Smooth muscle cell (in vitro differentiated cells): Measurements from ENCODE around the gene ATP8B3. TPM values are rescaled to one million over a fixed set of nuclear protein-coding genes. Genes with fewer than 3 reads are reported as not detected.

Experiments used
- DNase-seq: peaks from one replicate; lab custom pipeline; 2025; ENCODE audit not compliant: unreplicated experiment; lab: John Stamatoyannopoulos, UW
- H2AFZ ChIP-seq: fragments of 200-600 bp; sonication (generic); 2 replicates; pipeline ENCODE4 v1.6.0; 2016; ENCODE audit warnings: antibody characterized with exemption, low read depth, mild to moderate bottlenecking
- H3F3A ChIP-seq: fragments of 200-600 bp; sonication (generic); 2 replicates; pipeline ENCODE4 v1.6.0; 2017; ENCODE audit warnings: antibody characterized with exemption, low read depth
- H3K27ac ChIP-seq: fragments of 200-600 bp; sonication (generic); 2 replicates; pipeline ENCODE4 v1.5.1; 2016; ENCODE audit warnings: low read depth, mild to moderate bottlenecking
- H3K27me3 ChIP-seq: fragments of 200-600 bp; sonication (generic); 2 replicates; pipeline ENCODE4 v1.6.1; 2016; ENCODE audit warnings: low read depth, mild to moderate bottlenecking
- H3K36me3 ChIP-seq: fragments of 200-600 bp; sonication (generic); 2 replicates; pipeline ENCODE4 v1.5.1; 2016; ENCODE audit warnings: low read depth
- H3K4me1 ChIP-seq: fragments of 200-600 bp; sonication (generic); 2 replicates; pipeline ENCODE4 v1.5.1; 2016; ENCODE audit warnings: low read depth
- H3K4me2 ChIP-seq: fragments of 200-600 bp; sonication (generic); 2 replicates; pipeline ENCODE4 v1.6.0; 2016; ENCODE audit warnings: mild to moderate bottlenecking
- H3K4me3 ChIP-seq: fragments of 200-600 bp; sonication (generic); 2 replicates; pipeline ENCODE4 v1.5.1; 2016; ENCODE audit warnings: mild to moderate bottlenecking
- H3K79me2 ChIP-seq: fragments of 200-600 bp; sonication (generic); 2 replicates; pipeline ENCODE4 v1.6.0; 2016; ENCODE audit warnings: low read depth, mild to moderate bottlenecking
- H3K9ac ChIP-seq: fragments of 200-600 bp; sonication (generic); 2 replicates; pipeline ENCODE4 v1.6.0; 2016; ENCODE audit warnings: low read depth
- H3K9me3 ChIP-seq: fragments of 200-600 bp; sonication (generic); replicated peaks from 2 replicates; pipeline ENCODE4 v1.5.1; 2016; ENCODE audit warnings: low read depth
- H4K20me1 ChIP-seq: fragments of 200-600 bp; sonication (generic); 2 replicates; pipeline ENCODE4 v1.6.0; 2016; ENCODE audit warnings: low read depth
- WGBS: methylation state at CpG from one replicate; pipeline ENCODE4 v1.1.7; 2016; ENCODE audit warnings: low lambda C conversion rate; 5-methylcytosine and 5-hydroxymethylcytosine counted together
- polyA plus RNA-seq: library from polyadenylated mRNA; unstranded; fragments of >200 nt; fragmentation: Nextera tagmentation; extraction: Ambion mirVana; gene quantifications from 2 replicates; pipeline ENCODE4 v1.2.1, GENCODE V29; 2016
- total RNA-seq: library from RNA; depleted of rRNA; stranded (reverse); fragments of >200 nt; gene quantifications from 2 replicates; pipeline ENCODE4 v1.2.3, GENCODE V29; 2014
- TF ChIP-seq, protein P1 (sequence below): fragments of 200-600 bp; sonication (generic); IDR thresholded peaks from 2 replicates; pipeline ENCODE4 v1.5.1; 2017; ENCODE audit warnings: borderline replicate concordance, mild to moderate bottlenecking, antibody characterized with exemption; ENCODE audit not compliant: insufficient read depth, poor library complexity, severe bottlenecking

The ATP8B3 gene
- total and polyA plus RNA-seq, 2 experiments from 2014 or later: 2.8 to 3.9 TPM

GRCh38 chr19:1789261-1790041 is 22.6 kb downstream of the ATP8B3 start:
- H3K4me1 ChIP-seq: no peaks in the 10 kb centered on the region
- H3K27ac ChIP-seq: no peak overlapping the region
- no peaks in the 10 kb centered on the region for H3K9me3 ChIP-seq
- H3K4me3 ChIP-seq: peak overlapping the region; percentile 3
- H3K36me3 ChIP-seq: no peaks in the 10 kb centered on the region
- TF ChIP-seq, protein P1, sequence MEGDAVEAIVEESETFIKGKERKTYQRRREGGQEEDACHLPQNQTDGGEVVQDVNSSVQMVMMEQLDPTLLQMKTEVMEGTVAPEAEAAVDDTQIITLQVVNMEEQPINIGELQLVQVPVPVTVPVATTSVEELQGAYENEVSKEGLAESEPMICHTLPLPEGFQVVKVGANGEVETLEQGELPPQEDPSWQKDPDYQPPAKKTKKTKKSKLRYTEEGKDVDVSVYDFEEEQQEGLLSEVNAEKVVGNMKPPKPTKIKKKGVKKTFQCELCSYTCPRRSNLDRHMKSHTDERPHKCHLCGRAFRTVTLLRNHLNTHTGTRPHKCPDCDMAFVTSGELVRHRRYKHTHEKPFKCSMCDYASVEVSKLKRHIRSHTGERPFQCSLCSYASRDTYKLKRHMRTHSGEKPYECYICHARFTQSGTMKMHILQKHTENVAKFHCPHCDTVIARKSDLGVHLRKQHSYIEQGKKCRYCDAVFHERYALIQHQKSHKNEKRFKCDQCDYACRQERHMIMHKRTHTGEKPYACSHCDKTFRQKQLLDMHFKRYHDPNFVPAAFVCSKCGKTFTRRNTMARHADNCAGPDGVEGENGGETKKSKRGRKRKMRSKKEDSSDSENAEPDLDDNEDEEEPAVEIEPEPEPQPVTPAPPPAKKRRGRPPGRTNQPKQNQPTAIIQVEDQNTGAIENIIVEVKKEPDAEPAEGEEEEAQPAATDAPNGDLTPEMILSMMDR: no peak
- H3K79me2 ChIP-seq: no peaks in the 10 kb centered on the region
- no peak for DNase-seq
- no peak overlapping the region for H3K9ac ChIP-seq
- H3K4me2 ChIP-seq: peak overlapping the region; percentile 67
- no peaks in the 10 kb centered on the region for H3F3A ChIP-seq
- peaks cover 19% of the 10 kb centered on the region for H3K27me3 ChIP-seq
- WGBS: 7% methylated on average over 49 of the region's 59 CpGs
- H4K20me1 ChIP-seq: no peaks in the 10 kb centered on the region
- H2AFZ ChIP-seq: no peak overlapping the region

DNA sequence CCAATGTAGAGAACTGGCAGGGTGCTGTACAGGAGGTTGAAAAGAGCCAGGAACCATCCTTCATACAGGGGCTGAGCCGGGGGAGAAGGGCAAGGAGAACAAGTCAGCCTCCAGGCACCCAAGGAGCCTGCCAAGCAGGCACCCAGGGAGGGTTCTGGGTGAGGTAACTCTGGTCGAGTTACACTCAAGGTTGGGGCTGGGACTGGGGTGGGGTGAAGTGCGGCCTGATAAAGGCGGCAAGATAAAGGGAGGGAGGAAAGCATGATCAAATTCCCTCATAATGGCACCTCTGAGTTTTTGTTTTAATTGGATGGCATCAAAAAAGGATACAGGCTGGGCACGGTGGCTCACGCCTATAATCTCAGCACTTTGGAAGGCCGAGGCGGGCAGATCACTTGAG is 25.0 kb downstream of the ATP8B3 start:
- no peak overlapping the region for H2AFZ ChIP-seq
- H3K4me1 ChIP-seq: no peaks in the 10 kb centered on the region
- H4K20me1 ChIP-seq: no peaks in the 10 kb centered on the region
- no peak for DNase-seq
- no peaks in the 10 kb centered on the region for H3F3A ChIP-seq
- no peaks in the 10 kb centered on the region for H3K9me3 ChIP-seq
- no peak overlapping the region for H3K9ac ChIP-seq
- H3K27me3 ChIP-seq: peaks cover 32% of the 10 kb centered on the region
- no peak overlapping the region for H3K4me2 ChIP-seq
- no peaks in the 10 kb centered on the region for H3K36me3 ChIP-seq
- no peaks in the 10 kb centered on the region for H3K79me2 ChIP-seq
- 85% methylated on average over 8 of the region's 8 CpGs for whole genome bisulfite sequencing
- TF ChIP-seq, protein P1: no peak
- H3K4me3 ChIP-seq: no peak overlapping the region
- H3K27ac ChIP-seq: no peak overlapping the region

DNA sequence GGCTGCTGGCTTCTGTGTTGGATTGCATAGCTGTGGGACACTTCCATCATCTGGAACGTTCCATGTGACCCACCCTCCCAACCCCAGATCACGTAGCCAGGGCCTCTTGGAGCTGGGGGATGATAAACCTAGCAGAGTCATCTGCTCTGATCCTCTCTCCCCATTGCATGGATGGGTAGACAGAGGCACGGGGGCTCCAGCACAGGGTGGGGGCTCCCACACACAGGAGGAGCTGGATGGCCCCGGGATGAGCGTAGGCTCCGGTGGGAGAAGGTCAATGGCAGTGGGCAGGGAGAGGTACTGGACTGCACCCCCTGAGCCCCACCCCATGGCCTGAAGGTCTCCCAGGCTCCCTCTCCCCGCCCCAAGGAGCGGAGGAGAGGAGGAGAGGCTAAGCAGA is 25.4 kb downstream of the ATP8B3 start:
- Histone ChIP-seq H3K4me1 (no peaks in the 10 kb centered on the region), H3K27ac (no peak overlapping the region), H3K4me3 (no peak overlapping the region), H3K36me3 (no peaks in the 10 kb centered on the region), H3K27me3 (peaks cover 32% of the 10 kb centered on the region), H2AFZ (no peak overlapping the region), H4K20me1 (no peaks in the 10 kb centered on the region), H3K4me2 (no peak overlapping the region), H3K9me3 (no peaks in the 10 kb centered on the region), H3K79me2 (no peaks in the 10 kb centered on the region), H3K9ac (no peak overlapping the region), H3F3A (no peaks in the 10 kb centered on the region)
- TF ChIP-seq, protein P1: no peak
- no peak for DNase-seq
- 87% methylated on average over 8 of the region's 8 CpGs for WGBS

- H3K4me3 ChIP-seq: no peak overlapping the region
- 95% methylated on average over 19 of the region's 19 CpGs for WGBS
- H3F3A ChIP-seq: no peaks in the 10 kb centered on the region
- H3K27me3 ChIP-seq: peaks cover 39% of the 10 kb centered on the region
- no peak for DNase-seq
- H2AFZ ChIP-seq: no peak overlapping the region
- no peaks in the 10 kb centered on the region for H3K36me3 ChIP-seq
- H4K20me1 ChIP-seq: no peaks in the 10 kb centered on the region
- TF ChIP-seq, protein P1: no peak
- no peak overlapping the region for H3K27ac ChIP-seq
- no peaks in the 10 kb centered on the region for H3K79me2 ChIP-seq
- no peaks in the 10 kb centered on the region for H3K4me1 ChIP-seq
- H3K9me3 ChIP-seq: no peaks in the 10 kb centered on the region
- H3K9ac ChIP-seq: no peak overlapping the region
- no peak overlapping the region for H3K4me2 ChIP-seq
Measured at GRCh38 chr19:1785310-1785709, 26.8 kb downstream of the ATP8B3 start.
